ENCODE measurements around the gene COBL. TPM values are rescaled to one million over a fixed set of nuclear protein-coding genes. Genes with fewer than 3 reads are reported as not detected.

Gene COBL
- total and polyA plus RNA-seq, 8 donors: 7.4 to 32.0 (median 16.8) TPM

DNA sequence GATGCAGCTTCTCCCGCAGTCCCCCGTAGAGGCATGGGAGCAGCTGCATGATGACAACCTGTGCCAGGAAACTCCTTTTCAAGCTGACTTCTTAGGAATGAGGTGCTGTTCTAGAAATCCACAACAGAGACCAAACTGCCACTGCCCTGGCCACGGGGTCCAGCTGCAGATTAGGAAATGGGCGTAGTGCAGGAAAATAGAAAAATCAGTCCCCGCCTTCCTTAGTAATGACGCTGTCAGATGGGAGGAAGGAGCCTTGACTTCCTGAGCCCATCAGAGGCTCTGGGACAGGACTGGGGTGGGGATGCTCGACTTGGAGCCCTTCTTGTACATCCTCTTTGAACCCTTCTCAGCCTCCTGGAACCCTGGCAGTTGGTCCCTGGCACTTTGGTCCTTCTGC lies 306.1 kb downstream of the COBL start:
- no peak overlapping the region for H3K4me3 ChIP-seq
- 88 to 89% methylated on average over 7 of the region's 7 CpGs for WGBS, 2 donors
- intact Hi-C loops (cut with DNase I): no loop called here
- H3K27ac ChIP-seq: no peak overlapping the region
- H3K4me1 ChIP-seq: no peaks in the 10 kb centered on the region
- H3K36me3 ChIP-seq: no peaks in the 10 kb centered on the region
- ATAC-seq: no peak
- no peaks in the 10 kb centered on the region for H3K9me3 ChIP-seq
- no peak for FAIRE-seq
- DNase-seq: no peak
- TF ChIP-seq, protein P1, sequence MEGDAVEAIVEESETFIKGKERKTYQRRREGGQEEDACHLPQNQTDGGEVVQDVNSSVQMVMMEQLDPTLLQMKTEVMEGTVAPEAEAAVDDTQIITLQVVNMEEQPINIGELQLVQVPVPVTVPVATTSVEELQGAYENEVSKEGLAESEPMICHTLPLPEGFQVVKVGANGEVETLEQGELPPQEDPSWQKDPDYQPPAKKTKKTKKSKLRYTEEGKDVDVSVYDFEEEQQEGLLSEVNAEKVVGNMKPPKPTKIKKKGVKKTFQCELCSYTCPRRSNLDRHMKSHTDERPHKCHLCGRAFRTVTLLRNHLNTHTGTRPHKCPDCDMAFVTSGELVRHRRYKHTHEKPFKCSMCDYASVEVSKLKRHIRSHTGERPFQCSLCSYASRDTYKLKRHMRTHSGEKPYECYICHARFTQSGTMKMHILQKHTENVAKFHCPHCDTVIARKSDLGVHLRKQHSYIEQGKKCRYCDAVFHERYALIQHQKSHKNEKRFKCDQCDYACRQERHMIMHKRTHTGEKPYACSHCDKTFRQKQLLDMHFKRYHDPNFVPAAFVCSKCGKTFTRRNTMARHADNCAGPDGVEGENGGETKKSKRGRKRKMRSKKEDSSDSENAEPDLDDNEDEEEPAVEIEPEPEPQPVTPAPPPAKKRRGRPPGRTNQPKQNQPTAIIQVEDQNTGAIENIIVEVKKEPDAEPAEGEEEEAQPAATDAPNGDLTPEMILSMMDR (IDR thresholded peaks at IDR 0.05): no peak
- H3K27me3 ChIP-seq: no peaks in the 10 kb centered on the region

GRCh38 chr7:51009716-51010496 lies 306.7 kb downstream of the COBL start:
- H3K27me3 ChIP-seq: no peaks in the 10 kb centered on the region
- H3K4me3 ChIP-seq: no peak overlapping the region
- H3K27ac ChIP-seq: no peak overlapping the region
- H3K36me3 ChIP-seq: no peaks in the 10 kb centered on the region
- intact Hi-C loops (cut with DNase I): no loop called here
- TF ChIP-seq, protein P1 (IDR thresholded peaks at IDR 0.05): no peak
- ATAC-seq (peak in 3 of 4 donors; percentile 11 to 41 (median 35)), FAIRE-seq (no peak), DNase-seq (peak in 1 of 6 donors; percentile 55)
- no peaks in the 10 kb centered on the region for H3K9me3 ChIP-seq
- 68 to 75% methylated on average over 16 to 17 of the region's 17 CpGs for WGBS, 2 donors
- H3K4me1 ChIP-seq: no peaks in the 10 kb centered on the region

DNA sequence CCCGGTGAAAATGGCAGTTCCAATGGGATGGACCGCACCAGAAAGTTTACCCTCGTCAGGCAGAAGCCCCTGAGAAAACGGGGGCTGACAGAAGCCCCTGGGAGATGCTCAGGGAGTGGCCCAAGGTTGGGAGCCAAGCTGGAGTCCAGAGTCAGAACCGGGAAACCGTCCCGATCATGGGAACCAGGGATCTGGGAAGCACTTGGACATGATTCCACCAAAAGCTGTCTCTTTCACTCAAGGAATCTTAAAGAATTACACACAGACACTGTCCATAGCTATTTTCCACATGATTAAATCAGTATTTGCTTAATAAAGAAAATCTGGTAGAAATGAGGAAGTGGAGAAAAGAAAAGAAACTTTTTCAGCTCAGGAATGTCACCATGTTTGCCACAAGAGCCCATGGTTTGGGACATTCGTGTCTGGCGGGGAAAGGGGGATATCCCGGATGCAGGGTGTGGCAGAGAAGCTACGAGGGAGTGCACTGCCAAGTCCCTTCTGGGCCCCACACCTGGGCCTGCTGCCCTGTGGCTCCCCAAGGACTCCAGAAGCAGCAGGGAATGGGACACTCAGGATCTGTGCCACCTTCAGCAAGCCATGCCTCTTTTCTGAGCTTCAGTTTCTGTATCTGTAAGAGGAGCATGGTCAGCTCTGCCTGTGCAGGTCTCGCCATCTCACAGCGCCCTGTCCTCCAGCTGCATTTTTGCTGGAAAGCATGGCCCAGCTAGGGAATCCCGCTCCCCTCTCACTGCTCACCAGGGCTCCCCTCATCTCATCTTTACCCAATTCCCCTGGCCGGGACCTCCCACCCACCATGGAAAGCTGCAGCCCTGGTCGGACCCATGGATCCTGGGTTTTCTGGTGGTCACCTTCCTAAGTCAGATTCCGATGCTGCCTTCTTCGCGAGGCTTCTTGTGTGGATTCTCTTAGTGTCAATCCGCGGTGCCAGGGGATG lies 308.8 kb downstream of the COBL start:
- Histone ChIP-seq H3K4me1 (no peaks in the 10 kb centered on the region), H3K9me3 (no peaks in the 10 kb centered on the region), H3K4me3 (no peak overlapping the region), H3K36me3 (no peaks in the 10 kb centered on the region), H3K27me3 (no peaks in the 10 kb centered on the region), H3K27ac (no peak overlapping the region)
- peak in 2 of 4 donors; percentile 22 to 25 for ATAC-seq
- 92 to 93% methylated on average over 21 of the region's 21 CpGs for WGBS, 2 donors
- TF ChIP-seq, protein P1 (IDR thresholded peaks at IDR 0.05): no peak
- FAIRE-seq: no peak
- intact Hi-C loops (cut with DNase I): no loop called here
- DNase-seq: no peak

DNA sequence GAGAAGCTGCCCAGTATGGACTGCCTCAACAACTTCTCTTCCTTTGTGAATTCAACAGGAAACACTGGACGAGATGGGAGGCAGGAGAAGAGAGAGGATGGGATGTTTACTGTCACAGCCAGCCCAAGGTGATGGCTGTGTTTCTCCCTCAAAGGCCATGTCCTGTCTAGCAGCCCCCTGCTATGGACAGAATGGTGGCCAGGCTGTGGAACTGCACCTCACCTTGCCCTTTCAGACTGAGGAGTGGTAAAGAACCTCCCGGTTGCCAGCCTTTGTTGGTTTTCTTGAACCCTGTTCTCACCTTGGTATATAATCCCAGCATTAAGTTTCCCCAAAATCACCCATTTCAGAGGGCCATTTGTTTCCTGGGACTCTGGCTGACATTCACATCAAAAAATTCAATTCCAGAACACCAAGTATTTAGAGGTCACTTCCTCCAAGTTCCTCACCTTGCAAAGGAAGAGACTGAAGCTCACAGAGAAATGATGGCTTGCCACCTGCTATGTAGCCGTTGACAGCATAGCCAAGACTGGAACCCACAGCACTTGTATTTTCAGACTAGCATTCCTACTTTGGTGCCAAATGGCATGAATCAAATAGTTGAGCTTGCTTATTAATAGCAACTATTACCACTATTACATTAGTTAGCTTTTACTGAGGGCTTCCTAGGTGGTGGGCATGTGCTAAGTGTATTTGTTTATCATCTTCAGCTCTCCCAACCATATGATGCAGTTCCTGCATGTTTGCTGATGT lies 309.9 kb downstream of the COBL start:
- intact Hi-C loops (cut with DNase I): no loop called here
- Histone ChIP-seq H3K4me3 (no peak overlapping the region), H3K9me3 (no peaks in the 10 kb centered on the region), H3K36me3 (no peaks in the 10 kb centered on the region), H3K27me3 (no peaks in the 10 kb centered on the region), H3K27ac (no peak overlapping the region), H3K4me1 (no peaks in the 10 kb centered on the region)
- WGBS, 2 donors: 77 to 80% methylated on average over 3 of the region's 3 CpGs
- TF ChIP-seq, protein P1 (IDR thresholded peaks at IDR 0.05): no peak
- DNase-seq: no peak
- ATAC-seq: no peak
- no peak for FAIRE-seq
